ENCODE results near the gene GPRIN3. TPM values are rescaled to one million over a fixed set of nuclear protein-coding genes. Genes with fewer than 3 reads are reported as not detected.
"Not testable (repeated sequence)": the region's sequence is repeated elsewhere in the genome, so short reads cannot be mapped to it uniquely, and the experiment has no call there.

Gene GPRIN3
- total RNA-seq, 2 donors from 2014 or later, result 5.7 to 9.0 TPM

GRCh38 chr4:89213382-89213701 lies 94.3 kb downstream of the GPRIN3 start:
- no peaks in the 10 kb centered on the region for H3K27me3 ChIP-seq (replicated peaks; ENCODE audit: insufficient read depth)
- H3K4me1 ChIP-seq (ENCODE audit: control insufficient read depth in 1 of 2, low read depth in 2 of 2), result no peaks in the 10 kb centered on the region
- ATAC-seq (ENCODE audit: insufficient number of reproducible peaks, low FRiP score, low read depth), result no peak
- H3K36me3 ChIP-seq, result no peaks in the 10 kb centered on the region
- TF ChIP-seq CTCF (IDR thresholded peaks at IDR 0.05), result no peak
- no peak overlapping the region for H3K27ac ChIP-seq
- no peak overlapping the region for H3K4me3 ChIP-seq
- DNase-seq (ENCODE audit: low spot score), result no peak
- H3K9me3 ChIP-seq, result no peaks in the 10 kb centered on the region

DNA sequence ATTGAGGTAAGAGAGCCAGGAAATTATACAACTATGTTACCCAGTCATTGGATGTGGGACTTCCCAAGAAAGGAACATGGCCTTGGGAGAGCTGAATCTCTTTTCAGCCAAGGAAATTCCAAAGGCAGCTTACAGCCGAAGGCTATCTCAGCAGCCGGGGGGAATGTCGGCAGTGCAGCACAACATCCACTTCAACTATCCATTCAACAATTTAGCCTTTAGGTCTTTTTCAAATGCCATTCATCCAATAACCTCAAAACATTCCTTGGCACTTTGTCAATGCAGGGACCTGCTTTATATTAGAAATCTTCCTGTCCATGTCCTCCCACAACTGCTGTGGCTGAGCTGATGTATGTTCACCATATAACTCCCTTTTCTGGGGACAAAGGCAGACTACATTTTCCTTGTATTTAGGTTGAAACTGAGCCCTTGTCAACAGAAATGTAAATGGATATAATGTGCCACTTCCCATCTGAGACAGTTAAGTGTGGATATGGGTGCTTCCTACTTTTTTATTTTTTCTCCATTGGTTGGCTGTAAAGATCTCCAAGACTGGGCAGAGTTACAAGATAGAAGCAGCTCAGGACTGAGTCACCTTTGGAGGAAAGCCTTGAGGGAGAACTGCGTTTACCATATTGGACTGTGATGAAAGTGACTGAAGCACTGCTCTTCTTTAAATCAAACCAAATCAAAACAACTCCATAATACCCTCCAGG lies 94.8 kb downstream of the GPRIN3 start:
- H3K36me3 ChIP-seq, result no peaks in the 10 kb centered on the region
- H3K9me3 ChIP-seq, result no peaks in the 10 kb centered on the region
- no peak for ATAC-seq (ENCODE audit: insufficient number of reproducible peaks, low FRiP score, low read depth)
- no peaks in the 10 kb centered on the region for H3K27me3 ChIP-seq (replicated peaks; ENCODE audit: insufficient read depth)
- no peaks in the 10 kb centered on the region for H3K4me1 ChIP-seq (ENCODE audit: control insufficient read depth in 1 of 2, low read depth in 2 of 2)
- no peak overlapping the region for H3K27ac ChIP-seq
- H3K4me3 ChIP-seq, result no peak overlapping the region
- DNase-seq (ENCODE audit: low spot score), result no peak
- no peak for TF ChIP-seq CTCF (IDR thresholded peaks at IDR 0.05)

- ATAC-seq (ENCODE audit: insufficient number of reproducible peaks, low FRiP score, low read depth) (no peak), DNase-seq (ENCODE audit: low spot score) (no peak)
- H3K36me3 ChIP-seq, result no peaks in the 10 kb centered on the region
- no peak overlapping the region for H3K4me3 ChIP-seq
- no peaks in the 10 kb centered on the region for H3K4me1 ChIP-seq (ENCODE audit: control insufficient read depth in 1 of 2, low read depth in 2 of 2)
- H3K27ac ChIP-seq, result no peak overlapping the region
- TF ChIP-seq CTCF (IDR thresholded peaks at IDR 0.05), result no peak
- no peaks in the 10 kb centered on the region for H3K9me3 ChIP-seq
- no peaks in the 10 kb centered on the region for H3K27me3 ChIP-seq (replicated peaks; ENCODE audit: insufficient read depth)
Measured at GRCh38 chr4:89204624-89205023, 103.0 kb downstream of the GPRIN3 start.

GRCh38 chr4:89203902-89204301 lies 103.7 kb downstream of the GPRIN3 start:
- Histone ChIP-seq H3K36me3 (no peaks in the 10 kb centered on the region), H3K9me3 (no peaks in the 10 kb centered on the region), H3K27me3 (replicated peaks; ENCODE audit: insufficient read depth) (no peaks in the 10 kb centered on the region), H3K4me1 (ENCODE audit: control insufficient read depth in 1 of 2, low read depth in 2 of 2) (no peaks in the 10 kb centered on the region), H3K4me3 (no peak overlapping the region), H3K27ac (no peak overlapping the region)
- DNase-seq (ENCODE audit: low spot score) (no peak), ATAC-seq (ENCODE audit: insufficient number of reproducible peaks, low FRiP score, low read depth) (no peak)
- TF ChIP-seq CTCF (IDR thresholded peaks at IDR 0.05), result no peak

GRCh38 chr4:89199394-89199793 lies 108.2 kb downstream of the GPRIN3 start:
- not testable (repeated sequence) for DNase-seq (ENCODE audit: low spot score)

DNA sequence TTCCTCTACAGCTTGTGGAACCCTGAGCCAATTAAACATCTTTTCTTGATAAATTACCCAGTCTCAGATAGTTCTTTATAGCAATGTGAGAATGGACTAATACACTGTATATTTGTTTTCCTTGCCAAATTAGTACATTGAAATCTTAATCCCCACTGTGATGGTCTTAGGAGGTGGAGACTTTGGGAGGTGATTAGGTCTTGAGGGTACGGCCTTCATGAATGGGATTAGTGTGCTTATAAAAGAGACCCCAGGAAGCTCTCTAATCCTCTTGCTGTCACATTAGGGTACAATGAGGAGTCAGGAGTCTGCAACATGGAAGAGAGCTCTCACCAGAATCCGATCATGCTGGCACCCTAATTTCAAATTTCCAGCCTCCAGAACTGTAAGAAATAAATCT lies 109.7 kb downstream of the GPRIN3 start:
- Histone ChIP-seq H3K27me3 (replicated peaks; ENCODE audit: insufficient read depth) (no peaks in the 10 kb centered on the region), H3K4me1 (ENCODE audit: control insufficient read depth in 1 of 2, low read depth in 2 of 2) (no peaks in the 10 kb centered on the region), H3K36me3 (no peaks in the 10 kb centered on the region), H3K9me3 (no peaks in the 10 kb centered on the region), H3K4me3 (no peak overlapping the region), H3K27ac (no peak overlapping the region)
- no peak for ATAC-seq (ENCODE audit: insufficient number of reproducible peaks, low FRiP score, low read depth)
- TF ChIP-seq CTCF (IDR thresholded peaks at IDR 0.05), result no peak
- no peak for DNase-seq (ENCODE audit: low spot score)

More at GRCh38 chr4:89199394-89199793, 108.2 kb downstream of the GPRIN3 start:
- H3K9me3 ChIP-seq; H3K4me3 ChIP-seq; H3K27me3 ChIP-seq (replicated peaks; ENCODE audit: insufficient read depth); ATAC-seq (ENCODE audit: insufficient number of reproducible peaks, low FRiP score, low read depth); H3K36me3 ChIP-seq; H3K27ac ChIP-seq; H3K4me1 ChIP-seq (ENCODE audit: control insufficient read depth in 1 of 2, low read depth in 2 of 2): not testable (repeated sequence)

Data from thoracic aorta (tissue), 2 donors.